Measurements from ENCODE around the gene SDC3.

Gene SDC3

DNA sequence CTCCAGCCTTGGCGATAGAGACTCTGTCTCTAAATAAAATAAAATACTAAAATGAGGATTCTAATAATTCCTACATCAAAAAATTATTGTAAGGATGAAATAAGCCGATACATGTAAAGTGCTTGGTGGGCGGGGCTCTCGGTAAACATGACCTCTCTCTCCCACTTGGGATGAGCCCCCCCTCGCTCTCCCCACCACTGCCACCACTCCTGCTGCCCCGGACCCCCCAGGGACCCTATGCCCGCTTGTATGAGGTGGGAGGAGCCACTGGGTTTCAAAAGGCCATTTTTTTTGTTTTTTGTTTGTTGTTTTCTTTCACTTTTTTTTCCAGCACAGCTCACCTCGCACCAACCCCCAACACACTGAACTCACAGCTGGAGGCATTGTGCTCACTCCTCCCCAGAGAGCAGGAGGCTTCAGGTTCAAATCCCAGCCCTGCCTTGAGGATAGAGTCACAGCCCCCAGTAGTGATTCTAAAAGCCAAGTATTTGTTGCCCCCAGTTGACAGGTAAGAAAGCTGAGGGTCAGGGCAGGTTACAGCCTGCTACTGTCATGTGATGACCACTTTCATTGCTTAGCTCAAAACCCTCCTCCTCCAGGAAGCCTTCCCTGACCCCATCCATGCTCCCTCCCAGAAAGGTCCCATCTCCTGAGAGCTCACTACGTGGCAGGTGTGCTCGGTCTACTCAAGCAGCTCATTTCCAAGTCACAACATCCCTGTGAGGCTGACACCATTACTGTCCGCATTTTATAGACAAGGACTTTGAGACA lies 4.2 kb downstream of the SDC3 start:
- no peak for DNase-seq (ENCODE audit: low spot score)

GRCh38 chr1:30903343-30904034 lies 5.1 kb downstream of the SDC3 start:
- no peak for DNase-seq (ENCODE audit: low spot score)

GRCh38 chr1:30902593-30903290 lies 5.8 kb downstream of the SDC3 start:
- no peak for DNase-seq (ENCODE audit: low spot score)

DNA sequence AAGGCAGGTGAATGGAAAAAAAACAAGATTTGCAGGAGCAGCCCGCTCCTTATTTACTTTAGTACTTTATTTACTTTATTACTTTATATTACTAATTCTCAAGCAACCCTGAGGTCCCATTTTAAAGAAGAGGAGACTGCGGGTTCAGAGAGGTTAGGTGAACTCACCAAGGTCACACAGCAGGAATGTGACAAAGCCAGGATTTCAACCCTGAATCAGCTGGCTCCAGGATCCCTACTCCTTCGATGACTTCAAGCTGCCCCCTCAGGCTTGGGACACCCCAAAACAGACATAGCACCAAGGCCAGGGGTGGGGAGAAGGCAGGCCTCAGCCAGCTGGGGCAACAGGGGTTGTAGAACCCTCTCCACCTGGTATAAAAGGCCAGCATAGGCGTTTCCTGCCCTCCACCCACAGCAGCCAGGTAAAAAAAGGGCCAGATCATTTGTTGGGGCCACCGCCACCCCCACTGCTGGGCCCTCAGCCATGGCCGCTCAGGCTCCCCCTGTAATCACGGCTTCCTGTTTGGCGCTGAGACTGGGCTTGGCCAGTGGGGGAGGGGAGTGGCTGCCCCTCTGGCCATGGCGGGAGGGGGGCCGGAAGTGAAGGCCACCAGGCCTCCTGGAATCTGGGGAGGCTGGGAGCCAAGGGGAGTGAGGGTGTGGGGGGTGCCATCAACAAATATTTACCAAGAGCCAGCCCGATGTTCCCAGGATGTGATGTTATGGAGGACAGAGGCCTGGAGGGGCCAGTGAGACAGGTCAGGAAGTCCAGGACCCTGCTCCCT lies 6.6 kb downstream of the SDC3 start:
- DNase-seq (ENCODE audit: low spot score) = no peak

- no peak for DNase-seq (ENCODE audit: low spot score)
Observed at GRCh38 chr1:30900931-30901560, 7.5 kb downstream of the SDC3 start.

GRCh38 chr1:30900486-30900885 lies 8.1 kb downstream of the SDC3 start:
- DNase-seq (ENCODE audit: low spot score) = no peak

DNA sequence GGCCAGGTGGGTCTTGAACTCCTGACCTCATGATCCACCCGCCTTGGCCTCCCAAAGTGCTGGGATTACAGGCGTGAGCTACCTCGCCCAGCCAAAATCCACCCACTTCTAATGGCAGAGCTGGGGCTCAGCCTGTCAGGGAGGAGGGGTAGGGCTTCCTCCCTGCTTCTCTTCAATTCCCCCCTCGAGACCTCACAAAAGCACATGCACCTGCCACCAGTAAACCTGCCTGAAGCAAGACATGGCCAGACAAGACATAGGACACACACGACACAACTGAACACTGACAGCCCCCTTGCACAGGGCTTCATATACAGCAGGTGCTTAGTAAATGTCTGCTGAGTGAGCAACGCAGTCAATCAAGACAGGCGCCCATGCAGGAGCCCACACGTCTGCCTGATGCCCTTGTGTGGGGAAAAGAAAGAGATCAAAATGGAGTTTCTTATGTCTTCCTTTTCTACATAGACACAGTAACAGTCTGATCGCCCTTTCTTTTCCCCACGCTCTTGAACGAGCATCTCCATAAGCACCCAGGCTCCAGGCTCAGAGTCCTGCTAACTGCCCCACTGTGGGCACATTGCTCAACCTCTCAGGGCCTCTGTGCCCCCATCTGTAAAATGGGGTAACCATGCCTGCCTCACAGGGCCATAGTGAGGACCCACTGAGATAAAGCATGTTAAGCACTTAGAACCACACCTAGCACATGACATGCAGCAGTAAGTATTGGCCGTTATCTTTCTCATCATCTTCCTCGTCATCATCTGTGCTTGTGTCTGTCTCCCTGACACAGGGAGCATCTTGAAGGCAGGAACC lies 8.8 kb downstream of the SDC3 start:
- no peak for DNase-seq (ENCODE audit: low spot score)

- DNase-seq (ENCODE audit: low spot score) = no peak
Observed at GRCh38 chr1:30898031-30898815, 10.3 kb downstream of the SDC3 start.

GRCh38 chr1:30896905-30897304 lies 11.7 kb downstream of the SDC3 start:
- no peak for DNase-seq (ENCODE audit: low spot score)

DNA sequence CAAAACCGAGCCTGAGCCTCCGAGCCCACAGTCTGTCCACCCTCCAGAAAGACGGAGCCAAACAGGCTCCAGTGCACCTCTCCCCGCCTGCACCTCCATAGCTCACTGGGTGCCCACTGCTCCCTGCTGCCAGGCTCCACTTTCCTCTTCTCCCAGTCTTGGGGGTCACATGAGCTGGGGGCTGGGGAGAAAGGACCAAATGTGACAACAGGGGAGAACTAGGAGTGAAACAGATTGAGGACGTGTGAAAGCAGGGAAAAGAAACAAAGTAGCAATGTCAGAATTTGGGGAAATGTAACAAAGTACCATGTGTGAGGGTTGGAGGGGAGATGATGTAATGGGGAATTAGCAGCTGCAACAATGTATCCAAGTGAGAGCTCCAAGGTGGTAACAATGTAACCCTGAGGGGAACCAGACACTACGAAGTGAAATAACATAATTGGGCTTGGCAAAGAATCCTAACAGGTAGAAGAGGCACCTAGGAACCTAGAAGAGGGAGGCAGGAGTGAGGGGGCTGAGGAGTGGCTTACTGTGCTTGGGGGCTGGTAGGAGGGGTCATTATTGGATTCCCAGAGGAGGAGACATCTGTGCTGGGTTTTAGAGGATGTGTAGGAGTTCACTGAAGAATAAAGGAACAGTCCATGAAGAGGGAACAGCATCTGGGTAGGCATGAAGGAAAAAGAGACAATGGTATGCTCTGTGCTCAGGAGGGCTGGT lies 12.5 kb downstream of the SDC3 start:
- DNase-seq (ENCODE audit: low spot score) = no peak

GRCh38 chr1:30895382-30895943 lies 13.1 kb downstream of the SDC3 start:
- DNase-seq (ENCODE audit: low spot score) = no peak

DNA sequence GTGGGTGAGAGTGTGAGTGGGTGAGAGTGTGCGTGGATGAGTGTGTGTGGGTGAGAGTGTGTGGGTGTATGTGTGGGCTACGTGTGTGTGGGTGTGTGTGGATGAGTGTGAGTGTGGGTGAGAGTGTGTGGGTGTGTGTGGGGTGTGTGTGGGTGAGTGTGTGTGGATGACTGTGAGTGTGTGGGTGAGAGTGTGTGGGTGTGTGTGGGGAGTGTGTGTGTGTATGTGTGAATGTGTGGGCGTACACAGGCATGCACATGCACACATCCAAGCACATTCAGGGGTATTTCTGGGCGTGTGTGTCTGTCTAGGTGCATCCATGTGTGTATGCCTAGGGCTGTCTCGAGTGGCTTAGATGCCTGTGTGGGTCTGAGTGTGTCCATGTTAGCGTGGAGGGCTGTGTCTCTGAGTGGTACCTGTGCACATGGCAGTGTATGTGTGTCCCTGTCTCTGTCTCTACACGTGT lies 14.0 kb downstream of the SDC3 start:
- no peak for DNase-seq (ENCODE audit: low spot score)

GRCh38 chr1:30893776-30894507 lies 14.6 kb downstream of the SDC3 start:
- DNase-seq (ENCODE audit: low spot score) = no peak

- no peak for DNase-seq (ENCODE audit: low spot score)
Observed at GRCh38 chr1:30892671-30893073, 15.9 kb downstream of the SDC3 start.

- no peak for DNase-seq (ENCODE audit: low spot score)
Observed at GRCh38 chr1:30891227-30891552, 17.4 kb downstream of the SDC3 start.

- no peak for DNase-seq (ENCODE audit: low spot score)
Observed at GRCh38 chr1:30890502-30891226, 17.9 kb downstream of the SDC3 start.

- no peak for DNase-seq (ENCODE audit: low spot score)
Observed at GRCh38 chr1:30889511-30889910, 19.0 kb downstream of the SDC3 start.

- DNase-seq (ENCODE audit: low spot score) = no peak
Observed at GRCh38 chr1:30888975-30889374, 19.6 kb downstream of the SDC3 start.

Measured in globus pallidus (tissue), 1 donor.